WERI-Rb-1 (cell line): Measurements from ENCODE around the gene UBE2G1.
A peak's percentile ranks its signal among the peaks of the same experiment; 100 is the strongest.
"Not testable (repeated sequence)": the region's sequence is repeated elsewhere in the genome, so short reads cannot be mapped to it uniquely, and the experiment has no call there.

Experiments used
- DNase-seq: peaks from one replicate; pipeline ENCODE4 v3.0.0-alpha.2; 2020
- H3K27ac ChIP-seq: fragments of 250-450 bp; sonication (Bioruptor Pico); 2 replicates; pipeline ENCODE4 v1.5.1; 2020; ENCODE audit warnings: mild to moderate bottlenecking, moderate library complexity
- H3K27me3 ChIP-seq: fragments of 250-450 bp; sonication (Bioruptor Pico); 2 replicates; pipeline ENCODE4 v1.5.1; 2021; ENCODE audit warnings: mild to moderate bottlenecking, low read depth, moderate library complexity; ENCODE audit not compliant: insufficient read depth, severe bottlenecking
- H3K36me3 ChIP-seq: fragments of 250-450 bp; sonication (Bioruptor Pico); 2 replicates; pipeline ENCODE4 v1.5.1; 2020; ENCODE audit warnings: mild to moderate bottlenecking, moderate library complexity
- H3K4me3 ChIP-seq: 2 replicates; pipeline ENCODE4 v1.5.1; 2011; ENCODE audit warnings: low read depth, mild to moderate bottlenecking, control low read depth, low read length
- H3K9me3 ChIP-seq: fragments of 250-450 bp; sonication (Bioruptor Pico); 2 replicates; pipeline ENCODE4 v1.5.1; 2021; ENCODE audit warnings: mild to moderate bottlenecking, moderate library complexity; ENCODE audit not compliant: severe bottlenecking
- CTCF ChIP-seq: IDR thresholded peaks from 2 replicates; pipeline ENCODE4 v1.5.1; 2011; ENCODE audit warnings: low read depth, mild to moderate bottlenecking, control low read depth, inconsistent platforms, low read length

UBE2G1 gene

GRCh38 chr17:4368341-4368740 is 1.9 kb upstream of the UBE2G1 start:
- Histone ChIP-seq H3K9me3 (no peaks in the 10 kb centered on the region), H3K4me3 (no peak overlapping the region), H3K27me3 (no peaks in the 10 kb centered on the region), H3K27ac (no peak overlapping the region), H3K36me3 (peaks cover 8% of the 10 kb centered on the region)
- no peak for TF ChIP-seq CTCF
- DNase-seq, result no peak

- not testable (repeated sequence) for DNase-seq, H3K27me3 ChIP-seq, H3K9me3 ChIP-seq
- H3K36me3 ChIP-seq, result peaks cover 15% of the 10 kb centered on the region
- peak overlapping the region; percentile 30 for H3K4me3 ChIP-seq
- H3K27ac ChIP-seq, result peak overlapping the region; percentile 2
Observed at GRCh38 chr17:4367177-4367576, 702 bp upstream of the UBE2G1 start.

GRCh38 chr17:4365628-4366326 is 698 bp downstream of the UBE2G1 start:
- no peak for TF ChIP-seq CTCF
- Histone ChIP-seq H3K36me3 (peaks cover 17% of the 10 kb centered on the region), H3K4me3 (peak overlapping the region; percentile 77), H3K27me3 (no peaks in the 10 kb centered on the region), H3K27ac (peak overlapping the region; percentile 94), H3K9me3 (no peaks in the 10 kb centered on the region)
- DNase-seq, result peak; percentile 53

- peaks cover 23% of the 10 kb centered on the region for H3K36me3 ChIP-seq
Observed at GRCh38 chr17:4365103-4365627, 1.3 kb downstream of the UBE2G1 start.

GRCh38 chr17:4364622-4365041 is 1.8 kb downstream of the UBE2G1 start:
- H3K4me3 ChIP-seq, result peak overlapping the region; percentile 77
- no peaks in the 10 kb centered on the region for H3K27me3 ChIP-seq
- no peak for TF ChIP-seq CTCF
- DNase-seq, result no peak
- peaks cover 26% of the 10 kb centered on the region for H3K36me3 ChIP-seq
- H3K9me3 ChIP-seq, result no peaks in the 10 kb centered on the region
- peak overlapping the region; percentile 94 for H3K27ac ChIP-seq

More at GRCh38 chr17:4365103-4365627, 1.3 kb downstream of the UBE2G1 start:
- TF ChIP-seq CTCF, result no peak
- Histone ChIP-seq H3K27me3 (no peaks in the 10 kb centered on the region), H3K4me3 (peak overlapping the region; percentile 77), H3K27ac (peak overlapping the region; percentile 94), H3K9me3 (no peaks in the 10 kb centered on the region)
- DNase-seq, result peak; percentile 94

- H3K27ac ChIP-seq, result no peak overlapping the region
- no peak for DNase-seq
Observed at GRCh38 chr17:4362141-4362540, 4.3 kb downstream of the UBE2G1 start.

More at GRCh38 chr17:4362141-4362540, 4.3 kb downstream of the UBE2G1 start:
- Histone ChIP-seq H3K4me3 (no peak overlapping the region), H3K9me3 (no peaks in the 10 kb centered on the region), H3K27me3 (no peaks in the 10 kb centered on the region), H3K36me3 (peaks cover 26% of the 10 kb centered on the region)
- 0 out of 2 replicates have a peak, but pooled peaks have one; percentile 7 for TF ChIP-seq CTCF
